HG03432 (cell line): ENCODE data around the gene MAG.
"Not testable (repeated sequence)": the region's sequence is repeated elsewhere in the genome, so short reads cannot be mapped to it uniquely, and the experiment has no call there.

Experiments
- ATAC-seq: cut with Tn5 transposase; IDR thresholded peaks from one replicate; pipeline ENCODE4 v1.9.1; 2021; ENCODE audit warnings: mild to moderate bottlenecking, moderate library complexity; ENCODE audit not compliant: unreplicated experiment

Gene MAG

DNA sequence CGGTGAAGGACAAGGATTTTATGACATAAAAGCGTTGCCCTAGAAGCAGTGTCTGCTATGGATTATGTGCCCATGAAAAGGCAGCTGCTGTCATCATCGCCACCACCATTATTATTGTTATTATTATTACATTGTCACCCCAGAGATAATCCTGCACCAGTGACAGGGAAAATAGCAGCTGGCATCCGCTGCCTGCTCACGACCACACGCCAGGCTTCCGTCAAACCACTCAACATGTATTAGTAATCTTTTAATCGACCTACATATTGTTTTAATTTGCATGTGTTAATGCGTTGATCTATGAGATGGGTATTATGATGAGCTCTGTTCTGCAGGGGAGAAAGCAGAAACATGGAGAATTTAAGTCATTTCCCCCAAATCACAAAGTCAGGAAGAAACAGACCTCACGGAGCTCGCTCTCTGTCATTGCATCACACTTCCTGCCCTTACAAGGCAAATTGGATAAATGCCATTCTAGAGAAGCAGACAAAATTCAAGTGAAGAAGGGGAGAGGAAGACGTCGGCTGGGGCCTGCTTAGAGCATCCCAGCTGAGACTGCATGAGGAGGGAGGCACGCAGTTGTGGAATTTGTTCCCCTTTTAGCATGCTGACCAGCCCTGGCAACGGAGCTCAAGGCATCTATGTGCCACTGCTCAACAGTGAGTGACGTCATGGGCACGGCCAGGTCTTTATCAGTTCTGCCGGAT is 66.1 kb downstream of the MAG start, which contains the start of gene FFAR3:
FFAR3 (plus strand) TSS at position 594 of the 707 bp plus-strand sequence. CDS start 431 bp downstream, outside the sequence.
- no peak for ATAC-seq

DNA sequence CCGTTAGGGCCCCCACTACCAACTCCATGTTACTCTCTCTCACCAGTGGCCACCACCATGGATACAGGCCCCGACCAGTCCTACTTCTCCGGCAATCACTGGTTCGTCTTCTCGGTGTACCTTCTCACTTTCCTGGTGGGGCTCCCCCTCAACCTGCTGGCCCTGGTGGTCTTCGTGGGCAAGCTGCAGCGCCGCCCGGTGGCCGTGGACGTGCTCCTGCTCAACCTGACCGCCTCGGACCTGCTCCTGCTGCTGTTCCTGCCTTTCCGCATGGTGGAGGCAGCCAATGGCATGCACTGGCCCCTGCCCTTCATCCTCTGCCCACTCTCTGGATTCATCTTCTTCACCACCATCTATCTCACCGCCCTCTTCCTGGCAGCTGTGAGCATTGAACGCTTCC is 66.9 kb downstream of the MAG start:
- ATAC-seq = not testable (repeated sequence)

DNA sequence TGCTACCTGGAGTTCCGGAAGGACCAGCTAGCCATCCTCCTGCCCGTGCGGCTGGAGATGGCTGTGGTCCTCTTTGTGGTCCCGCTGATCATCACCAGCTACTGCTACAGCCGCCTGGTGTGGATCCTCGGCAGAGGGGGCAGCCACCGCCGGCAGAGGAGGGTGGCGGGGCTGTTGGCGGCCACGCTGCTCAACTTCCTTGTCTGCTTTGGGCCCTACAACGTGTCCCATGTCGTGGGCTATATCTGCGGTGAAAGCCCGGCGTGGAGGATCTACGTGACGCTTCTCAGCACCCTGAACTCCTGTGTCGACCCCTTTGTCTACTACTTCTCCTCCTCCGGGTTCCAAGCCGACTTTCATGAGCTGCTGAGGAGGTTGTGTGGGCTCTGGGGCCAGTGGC is 67.4 kb downstream of the MAG start:
- ATAC-seq = not testable (repeated sequence)

DNA sequence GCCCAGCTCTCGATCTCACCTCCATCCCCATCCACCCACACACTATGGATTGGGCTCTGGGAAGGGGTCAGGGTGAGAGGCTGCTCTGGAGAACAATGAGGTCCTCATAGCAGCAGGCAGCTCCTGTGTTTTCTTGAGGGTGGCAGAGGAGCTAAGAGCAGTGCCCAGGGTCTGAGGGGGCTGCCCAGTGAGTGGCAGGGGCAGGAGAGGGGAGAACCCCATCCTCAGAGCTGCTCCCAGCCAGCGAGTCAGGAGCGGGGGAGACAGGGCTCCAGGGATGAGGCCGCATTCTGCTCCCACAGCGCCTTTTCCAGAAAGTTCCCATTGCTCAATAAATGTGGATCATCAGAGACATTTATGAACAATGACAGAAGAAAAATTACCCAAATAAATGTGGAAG is 68.1 kb downstream of the MAG start:
- not testable (repeated sequence) for ATAC-seq

DNA sequence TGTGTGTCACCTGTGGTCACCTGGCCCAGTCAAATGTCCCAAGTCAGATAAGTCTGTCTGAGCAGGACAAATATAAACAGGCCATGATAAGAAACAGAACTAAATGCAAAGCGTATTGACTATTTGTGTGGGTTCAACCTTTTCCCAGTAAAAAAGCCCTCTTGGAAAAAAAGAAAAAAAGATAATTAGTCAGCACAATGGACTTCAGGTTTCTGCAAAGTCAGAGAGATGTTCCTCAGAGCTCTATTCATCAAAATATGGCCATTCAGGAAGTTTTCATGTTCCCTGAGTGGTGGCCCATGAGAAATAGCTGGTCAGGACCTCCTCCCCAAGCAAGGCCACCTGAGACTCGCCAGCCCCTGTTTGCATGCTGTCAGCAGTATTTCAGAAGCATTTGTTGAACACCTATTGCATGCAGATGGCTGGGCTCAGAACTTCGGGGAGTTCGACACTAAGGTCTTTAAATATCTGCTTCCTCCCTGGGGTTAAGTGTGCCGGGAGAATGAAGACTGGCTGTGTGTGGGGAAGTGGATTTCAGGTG is 69.0 kb downstream of the MAG start:
- no peak for ATAC-seq

DNA sequence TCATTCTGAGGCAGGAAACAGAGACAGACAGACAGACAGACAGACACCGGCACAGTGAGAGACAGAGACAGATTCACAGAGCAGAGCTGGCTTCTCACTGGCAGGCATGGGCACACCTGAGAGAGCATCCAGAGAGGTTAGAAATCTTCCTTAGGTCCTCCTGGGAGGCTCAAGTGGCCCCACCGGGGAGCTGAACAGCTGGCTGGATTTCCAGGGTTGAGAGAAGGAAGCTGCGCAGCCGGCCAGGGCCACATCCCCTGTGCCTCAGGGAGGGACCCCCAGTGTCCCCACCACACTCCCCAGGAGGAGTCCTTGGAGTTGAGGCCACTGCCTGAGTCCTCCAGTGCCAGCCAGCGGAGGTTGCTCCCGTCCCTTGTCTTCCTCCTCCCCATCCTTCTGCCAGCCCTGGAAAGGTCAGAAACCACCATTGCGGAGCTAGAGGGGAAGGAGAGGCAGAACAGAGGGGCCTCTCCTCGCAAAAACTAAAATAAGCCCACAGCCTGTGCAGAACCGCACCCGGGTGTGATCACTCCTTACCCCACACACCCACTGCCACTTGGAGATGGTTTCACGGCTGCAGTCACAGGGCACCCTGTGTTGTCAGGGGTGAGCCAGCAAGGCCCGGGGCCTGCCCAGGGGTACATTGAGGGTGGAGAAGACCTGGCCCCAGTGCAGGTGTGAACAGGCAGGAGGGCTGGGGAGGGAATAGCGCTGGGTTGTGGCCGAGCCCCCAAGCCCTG is 70.5 kb downstream of the MAG start:
- no peak for ATAC-seq

DNA sequence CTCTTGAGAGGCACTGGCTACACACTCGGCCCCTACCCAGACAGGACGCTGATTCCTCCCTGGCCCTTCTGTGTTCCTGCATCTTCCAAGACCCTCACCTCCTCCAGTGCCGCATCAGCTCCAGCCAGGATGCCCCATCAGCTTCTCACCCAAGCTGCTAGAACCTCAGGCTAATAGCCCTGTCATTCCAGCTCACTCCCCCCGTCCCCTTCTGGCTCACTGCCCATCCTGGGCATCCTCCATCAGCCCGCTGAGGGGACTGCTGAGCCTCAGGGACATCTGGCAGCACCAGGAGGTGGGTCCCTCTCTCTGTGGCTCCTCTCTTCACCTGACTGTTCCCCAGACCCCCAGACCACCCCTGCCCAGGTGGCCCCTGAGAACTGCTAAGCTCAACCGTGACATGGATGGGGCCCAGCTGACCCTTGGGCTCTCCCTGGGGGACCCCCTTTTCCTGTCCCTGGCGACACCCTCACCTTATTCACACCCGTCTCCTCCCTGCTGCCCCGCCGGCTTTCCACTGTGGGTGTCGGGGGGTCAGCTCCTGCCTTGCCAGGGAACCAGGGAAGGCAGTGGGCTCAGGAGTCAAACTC is 71.1 kb downstream of the MAG start:
- ATAC-seq = no peak
